Small intestine (tissue), 7 donors: ENCODE data around the gene ZNF837. TPM values are rescaled to one million over a fixed set of nuclear protein-coding genes. Genes with fewer than 3 reads are reported as not detected.
A peak's percentile ranks its signal among the peaks of the same experiment; 100 is the strongest.

ENCODE experiments used
- DNase-seq, 2 donors: peaks; one replicate each; pipeline versions ENCODE4 v3.0.0 to v3.0.0-alpha.2; 2013
- FAIRE-seq: peaks from 2 replicates; lab custom pipeline; 2012; peaks lifted over from hg19 to GRCh38; lab: Jason Lieb, UNC
- H3K27ac ChIP-seq, 3 donors: one replicate each; pipeline ENCODE4 v1.5.1; 2013; ENCODE audit warnings: low read length in 2 of 3, mild to moderate bottlenecking in 2 of 3, control low read depth in 1 of 3, inconsistent platforms in 1 of 3, low read depth in 1 of 3, moderate library complexity in 1 of 3
- H3K27me3 ChIP-seq, 3 donors: one replicate each; pipeline ENCODE4 v1.6.1; 2013; ENCODE audit warnings: low read length in 3 of 3, inconsistent platforms in 1 of 3; ENCODE audit not compliant: control insufficient read depth in 3 of 3, insufficient read depth in 3 of 3
- H3K36me3 ChIP-seq, 3 donors: one replicate each; pipeline ENCODE4 v1.6.1; 2013; ENCODE audit warnings: low read length in 3 of 3, inconsistent platforms in 1 of 3, low read depth in 1 of 3, mild to moderate bottlenecking in 1 of 3, moderate library complexity in 1 of 3; ENCODE audit not compliant: control insufficient read depth in 3 of 3, insufficient read depth in 2 of 3
- H3K4me1 ChIP-seq, 3 donors: one replicate each; pipeline ENCODE4 v1.6.1; 2013; ENCODE audit warnings: low read length in 2 of 3, inconsistent platforms in 1 of 3, low read depth in 1 of 3, mild to moderate bottlenecking in 1 of 3, moderate library complexity in 1 of 3; ENCODE audit not compliant: control insufficient read depth in 3 of 3, insufficient read depth in 2 of 3
- H3K4me3 ChIP-seq, 3 donors: one replicate each; pipeline ENCODE4 v1.5.1; 2013; ENCODE audit warnings: low read length in 3 of 3, control low read depth in 1 of 3, inconsistent platforms in 1 of 3, low read depth in 1 of 3, mild to moderate bottlenecking in 1 of 3, moderate library complexity in 1 of 3
- H3K9me3 ChIP-seq, 2 donors: one replicate each; pipeline ENCODE4 v1.6.1; 2013; ENCODE audit warnings: low read depth in 1 of 2, low read length in 1 of 2; ENCODE audit not compliant: control insufficient read depth in 2 of 2, insufficient read depth in 1 of 2
- WGBS, 3 donors: extraction: QIAGEN DNeasy Blood & Tissue Kit; methylation state at CpG; one replicate each; pipeline ENCODE4 v1.1.7; 2013; 5-methylcytosine and 5-hydroxymethylcytosine counted together
- polyA plus RNA-seq, 4 donors: library from polyadenylated mRNA; stranded (reverse) in 3 of 4; unstranded in 1 of 4; fragments of 200-250 nt in 3 of 4; fragments of 120-200 nt in 1 of 4; gene quantifications; one replicate each; pipeline versions ENCODE4 v1.2.1 to v1.2.3, GENCODE V29; 2013
- donor health status: healthy with polysubstance abuse.
- donor health status: control.
- donor health status: control.
- donor health status: Bipolar disorder and iron deficiency.
- donor health status: healthy.

ZNF837 gene
- polyA plus RNA-seq, 4 donors: 2.9 to 5.3 (median 3.8) TPM

GRCh38 chr19:58368561-58369360 is 12.1 kb downstream of the ZNF837 start:
- Histone ChIP-seq H3K4me3 (no peak overlapping the region), H3K27me3 (peaks cover 0 to 2% (median 0%) of the 10 kb centered on the region in 3 donors), H3K27ac (no peak overlapping the region), H3K4me1 (no peaks in the 10 kb centered on the region), H3K9me3 (peaks cover 0 to 7% of the 10 kb centered on the region in 2 donors), H3K36me3 (peaks cover 0 to 34% (median 0%) of the 10 kb centered on the region in 3 donors)
- WGBS, 3 donors: 85 to 96% (median 95%) methylated on average over 55 to 68 of the region's 68 CpGs
- FAIRE-seq (no peak), DNase-seq (no peak)

DNA sequence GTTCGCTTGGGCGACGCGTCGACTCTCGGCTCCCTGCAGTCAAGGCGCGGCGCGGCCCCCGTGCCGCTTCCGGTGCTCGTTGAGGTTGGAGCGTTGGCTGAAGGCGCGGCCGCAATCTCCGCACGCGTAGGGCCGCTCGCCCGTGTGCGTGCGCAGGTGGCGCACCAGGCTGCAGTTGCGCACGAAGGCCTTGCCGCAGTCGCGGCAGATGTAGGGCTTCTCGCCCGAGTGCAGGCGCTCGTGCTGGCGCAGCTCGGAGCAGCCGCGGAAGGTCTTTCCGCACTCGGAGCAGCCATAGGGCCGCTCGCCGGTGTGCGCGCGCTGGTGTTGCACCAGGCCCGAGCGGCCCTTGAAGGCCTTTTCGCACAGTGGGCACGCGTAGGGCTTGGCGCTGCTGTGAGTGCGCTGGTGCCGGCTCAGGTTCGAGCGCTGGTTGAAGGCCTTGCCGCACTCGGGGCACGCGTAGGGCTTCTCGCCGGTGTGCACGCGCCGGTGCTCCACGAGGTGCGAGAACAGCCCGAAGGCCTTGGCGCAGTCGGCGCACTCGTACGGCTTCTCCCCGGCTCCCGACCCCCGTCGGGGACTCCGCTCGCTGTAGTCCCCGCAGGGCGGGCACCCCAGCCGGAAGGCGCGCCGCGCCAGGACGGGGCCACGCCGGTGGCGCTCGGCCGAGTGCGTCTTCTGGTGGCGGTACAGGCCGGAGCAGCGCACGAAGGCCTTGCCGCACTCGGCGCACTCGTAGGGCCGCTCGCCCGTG is 13.0 kb downstream of the ZNF837 start:
- Histone ChIP-seq H3K36me3 (peaks cover 0 to 31% (median 0%) of the 10 kb centered on the region in 3 donors), H3K4me1 (no peaks in the 10 kb centered on the region), H3K27ac (no peak overlapping the region), H3K4me3 (no peak overlapping the region), H3K27me3 (peaks cover 0 to 2% (median 0%) of the 10 kb centered on the region in 3 donors), H3K9me3 (peaks cover 0 to 7% of the 10 kb centered on the region in 2 donors)
- no peak for FAIRE-seq
- no peak for DNase-seq
- WGBS, 3 donors: 63 to 92% (median 91%) methylated on average over 95 to 106 of the region's 106 CpGs

GRCh38 chr19:58366585-58367430 is 14.0 kb downstream of the ZNF837 start:
- peaks cover 0 to 1% (median 0%) of the 10 kb centered on the region in 3 donors for H3K4me1 ChIP-seq
- H3K36me3 ChIP-seq: peaks cover 0 to 31% (median 0%) of the 10 kb centered on the region in 3 donors
- H3K9me3 ChIP-seq: peaks cover 0 to 7% of the 10 kb centered on the region in 2 donors
- FAIRE-seq: no peak
- 90 to 96% (median 94%) methylated on average over 32 of the region's 32 CpGs for WGBS, 3 donors
- H3K27ac ChIP-seq: no peak overlapping the region
- peaks cover 0 to 2% (median 0%) of the 10 kb centered on the region in 3 donors for H3K27me3 ChIP-seq
- no peak for DNase-seq
- H3K4me3 ChIP-seq: no peak overlapping the region

GRCh38 chr19:58364146-58364545 is 16.7 kb downstream of the ZNF837 start:
- peaks cover 0 to 23% (median 0%) of the 10 kb centered on the region in 3 donors for H3K36me3 ChIP-seq
- DNase-seq (no peak), FAIRE-seq (no peak)
- peaks cover 0 to 2% (median 0%) of the 10 kb centered on the region in 3 donors for H3K27me3 ChIP-seq
- no peak overlapping the region for H3K4me3 ChIP-seq
- H3K27ac ChIP-seq: no peak overlapping the region
- peaks cover 0 to 7% of the 10 kb centered on the region in 2 donors for H3K9me3 ChIP-seq
- peaks cover 0 to 4% (median 0%) of the 10 kb centered on the region in 3 donors for H3K4me1 ChIP-seq
- WGBS, 3 donors: 67 to 89% (median 85%) methylated on average over 5 of the region's 5 CpGs

- DNase-seq (peak; percentile 96 to 99), FAIRE-seq (no peak)
- 0% methylated on average over 56 to 74 of the region's 74 CpGs for WGBS, 3 donors
- peaks cover 0 to 4% (median 0%) of the 10 kb centered on the region in 3 donors for H3K27me3 ChIP-seq
- peaks cover 0 to 22% (median 0%) of the 10 kb centered on the region in 3 donors for H3K36me3 ChIP-seq
- H3K27ac ChIP-seq: peak within 1 kb of the TSS; percentile 90 to 98 (median 97)
- peaks cover 0 to 4% (median 0%) of the 10 kb centered on the region in 3 donors for H3K4me1 ChIP-seq
- peaks cover 0 to 3% of the 10 kb centered on the region in 2 donors for H3K9me3 ChIP-seq
- peak within 1 kb of the TSS; percentile 62 to 91 (median 75) for H3K4me3 ChIP-seq
Measured at GRCh38 chr19:58362272-58362994, 18.4 kb downstream of the ZNF837 start, which contains the start of gene ZNF497. Gene ZNF497 (minus strand): TSS chr19:58362751. CDS start chr19:58357635, 5,116 bp downstream.

GRCh38 chr19:58361900-58362271 is 18.9 kb downstream of the ZNF837 start:
- 3 to 8% (median 6%) methylated on average over 28 of the region's 28 CpGs for WGBS, 3 donors
- Histone ChIP-seq H3K4me3 (peak overlapping the region; percentile 62 to 91 (median 75)), H3K36me3 (peaks cover 0 to 16% (median 0%) of the 10 kb centered on the region in 3 donors), H3K9me3 (no peaks in the 10 kb centered on the region), H3K4me1 (peaks cover 0 to 6% (median 3%) of the 10 kb centered on the region in 3 donors), H3K27ac (peak overlapping the region; percentile 90 to 98 (median 97)), H3K27me3 (peaks cover 0 to 8% (median 0%) of the 10 kb centered on the region in 3 donors)
- DNase-seq: no peak
- no peak for FAIRE-seq

DNA sequence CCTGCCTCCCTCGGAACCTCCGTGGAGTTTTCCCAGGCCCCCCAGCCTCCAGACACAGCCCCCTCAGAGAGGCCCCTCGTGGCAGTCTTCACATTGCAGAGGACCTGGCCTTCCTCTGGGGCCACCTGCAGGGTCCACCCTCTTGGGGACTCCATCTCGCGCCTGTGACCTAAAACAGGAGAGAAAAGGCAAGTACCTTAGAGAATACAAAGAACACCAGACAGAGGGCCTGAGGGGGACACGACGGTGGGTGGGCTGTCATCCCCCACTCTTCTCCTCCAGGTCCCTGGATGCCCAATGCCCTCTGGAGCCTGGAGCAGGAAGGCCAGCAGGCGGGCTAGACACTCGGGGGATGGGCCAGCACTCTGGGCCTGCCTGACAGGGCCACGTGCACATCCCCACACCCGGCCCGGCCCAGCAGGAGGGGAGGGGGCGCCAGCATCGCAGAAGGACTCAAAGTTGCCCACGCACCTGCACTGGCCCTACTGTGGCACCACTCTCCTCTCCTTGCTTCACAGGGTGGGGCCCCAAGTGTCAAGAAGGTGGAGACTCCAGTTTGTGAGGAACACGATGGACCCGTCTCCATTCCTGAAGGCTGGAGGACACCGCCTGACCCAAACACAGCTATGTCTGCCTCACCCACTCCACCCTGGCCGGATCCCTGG is 23.2 kb downstream of the ZNF837 start:
- DNase-seq: no peak
- Histone ChIP-seq H3K4me1 (peaks cover 0 to 14% (median 4%) of the 10 kb centered on the region in 3 donors), H3K27ac (no peak overlapping the region), H3K27me3 (peaks cover 0 to 46% (median 0%) of the 10 kb centered on the region in 3 donors), H3K4me3 (no peak overlapping the region), H3K36me3 (peaks cover 0 to 5% (median 0%) of the 10 kb centered on the region in 3 donors), H3K9me3 (no peaks in the 10 kb centered on the region)
- WGBS, 3 donors: 71 to 83% (median 81%) methylated on average over 16 to 19 of the region's 19 CpGs
- FAIRE-seq: no peak
